Keratinocyte (primary cell): ENCODE results near the gene CFAP46. TPM values are rescaled to one million over a fixed set of nuclear protein-coding genes. Genes with fewer than 3 reads are reported as not detected.

Source experiments
- DNase-seq: peaks from one replicate; pipeline ENCODE4 v3.0.0-alpha.2; 2011; ENCODE audit warnings: low read depth, missing footprints, low spot score
- FAIRE-seq: peaks from 2 replicates; lab custom pipeline; 2011; peaks lifted over from hg19 to GRCh38; lab: Jason Lieb, UNC
- H2AFZ ChIP-seq: 2 replicates; pipeline ENCODE4 v1.6.0; 2012; ENCODE audit warnings: low read length, control low read depth, inconsistent platforms; ENCODE audit not compliant: control insufficient read depth
- H3K27ac ChIP-seq: 2 replicates; pipeline ENCODE4 v1.5.1; 2011; ENCODE audit warnings: low read length; ENCODE audit not compliant: control insufficient read depth, insufficient read depth
- H3K27me3 ChIP-seq: 3 replicates; pipeline ENCODE4 v1.6.0; 2011; ENCODE audit warnings: low read length; ENCODE audit not compliant: control insufficient read depth, insufficient read depth; ENCODE audit errors: extremely low read depth
- H3K36me3 ChIP-seq, 2 experiments: 2 replicates in 1 of 2; 3 replicates in 1 of 2; pipeline ENCODE4 v1.5.1; 2011; ENCODE audit warnings: low read length in 2 of 2, mild to moderate bottlenecking in 1 of 2; ENCODE audit not compliant: control insufficient read depth in 2 of 2, insufficient read depth in 2 of 2; ENCODE audit errors: extremely low read depth in 1 of 2
- H3K4me1 ChIP-seq: 3 replicates; pipeline ENCODE4 v1.5.1; 2011; ENCODE audit warnings: low read length; ENCODE audit not compliant: control insufficient read depth, insufficient read depth; ENCODE audit errors: extremely low read depth
- H3K4me2 ChIP-seq: 3 replicates; pipeline ENCODE4 v1.6.0; 2011; ENCODE audit warnings: low read depth, low read length; ENCODE audit not compliant: control insufficient read depth, insufficient read depth; ENCODE audit errors: extremely low read depth
- H3K4me3 ChIP-seq, 3 experiments: fragments of 200-600 bp in 1 of 3; sonication (generic) in 1 of 3; 2 replicates in 2 of 3; 3 replicates in 1 of 3; pipeline ENCODE4 v1.5.1; 2011 to 2016; ENCODE audit warnings: low read length in 3 of 3, mild to moderate bottlenecking in 3 of 3, control low read depth in 2 of 3, inconsistent platforms in 1 of 3, low read depth in 1 of 3, mixed read lengths in 1 of 3, mixed run types in 1 of 3, moderate library complexity in 1 of 3; ENCODE audit not compliant: control insufficient read depth in 2 of 3, insufficient read depth in 2 of 3; ENCODE audit errors: extremely low read depth in 1 of 3
- H3K79me2 ChIP-seq: 2 replicates; pipeline ENCODE4 v1.6.0; 2012; ENCODE audit warnings: low read length; ENCODE audit not compliant: control insufficient read depth, insufficient read depth
- H3K9ac ChIP-seq: 3 replicates; pipeline ENCODE4 v1.6.0; 2011; ENCODE audit warnings: low read length; ENCODE audit not compliant: control insufficient read depth, insufficient read depth; ENCODE audit errors: extremely low read depth
- H3K9me1 ChIP-seq: 3 replicates; pipeline ENCODE4 v1.6.0; 2011; ENCODE audit warnings: low read length; ENCODE audit not compliant: control insufficient read depth, insufficient read depth; ENCODE audit errors: extremely low read depth
- H3K9me3 ChIP-seq: 2 replicates; pipeline ENCODE4 v1.5.1; 2012; ENCODE audit warnings: low read depth, low read length; ENCODE audit not compliant: control insufficient read depth
- H4K20me1 ChIP-seq: 3 replicates; pipeline ENCODE4 v1.6.0; 2011; ENCODE audit warnings: low read length; ENCODE audit not compliant: control insufficient read depth, insufficient read depth; ENCODE audit errors: extremely low read depth
- CTCF ChIP-seq, 3 experiments: IDR thresholded peaks in 1 of 3; conservative IDR thresholded peaks in 1 of 3; optimal IDR thresholded peaks in 1 of 3; 2 replicates in 2 of 3; 3 replicates in 1 of 3; pipeline versions ENCODE3 to v1.5.1; 2011; ENCODE audit warnings: low read length in 3 of 3, mild to moderate bottlenecking in 3 of 3, moderate library complexity in 2 of 3, control low read depth in 1 of 3, inconsistent platforms in 1 of 3; ENCODE audit not compliant: insufficient read depth in 2 of 3; ENCODE audit errors: extremely low read depth in 1 of 3
- EZH2 ChIP-seq: IDR thresholded peaks from one replicate; pipeline ENCODE4 v1.6.1; 2012; ENCODE audit warnings: inconsistent platforms, mild to moderate bottlenecking, low read length, moderate library complexity
- dilution Hi-C: fragments of 300-500 bp; cut with MboI; formaldehyde crosslinking; loops from one replicate; pipeline ENCODE4 v1.7.0; 2020; ENCODE audit warnings: low sequenced_read_pairs; ENCODE audit not compliant: extremely low pct_ligation_motif_present
- polyA plus RNA-seq, 5 experiments: library from polyadenylated mRNA; depleted of rRNA in 3 of 5; stranded (reverse) in 3 of 5; stranded (forward) in 1 of 5; unstranded in 1 of 5; fragments of >200 nt; gene quantifications; 1 replicate in 1 of 5; 2 replicates in 3 of 5; 3 replicates in 1 of 5; pipeline versions ENCODE4 v1.2.1 to v1.2.3, GENCODE V29; 2011 to 2012; ENCODE audit warnings: missing spikeins in 2 of 5, low read depth in 1 of 5, low replicate concordance in 1 of 5

CFAP46 gene
- polyA plus RNA-seq, 1 donor (not counting 4 experiments of a cell fraction or from before 2014, with no cell fraction given) = 1.00 TPM

- DNase-seq (no peak), FAIRE-seq (no peak)
- Histone ChIP-seq H3K9me3 (no peaks in the 10 kb centered on the region), H3K27ac (no peak overlapping the region), H4K20me1 (no peaks in the 10 kb centered on the region), H3K4me1 (no peaks in the 10 kb centered on the region), H3K9me1 (no peaks in the 10 kb centered on the region), H3K9ac (no peak overlapping the region), H3K4me2 (no peak overlapping the region), H3K36me3 (no peaks in the 10 kb centered on the region), H3K79me2 (no peaks in the 10 kb centered on the region), H3K4me3 (no peak overlapping the region), H3K27me3 (no peaks in the 10 kb centered on the region), H2AFZ (no peak overlapping the region)
- dilution Hi-C loops = no loop called here
- no peak for TF ChIP-seq CTCF (optimal IDR thresholded peaks at IDR 0.05 in 1 of 3, IDR thresholded peaks at IDR 0.05 in 1 of 3, conservative IDR thresholded peaks at IDR 0.05 in 1 of 3; ENCODE audit: extremely low read depth in 1 of 3, insufficient read depth in 2 of 3, low read length in 3 of 3)
- TF ChIP-seq EZH2 = no peak
Measured at GRCh38 chr10:132808383-132809231, 133.8 kb downstream of the CFAP46 start.

- H3K4me3 ChIP-seq = no peak overlapping the region
- no peaks in the 10 kb centered on the region for H3K27me3 ChIP-seq
- no peak overlapping the region for H3K4me2 ChIP-seq
- no peak overlapping the region for H3K9ac ChIP-seq
- H4K20me1 ChIP-seq = no peaks in the 10 kb centered on the region
- no peak overlapping the region for H2AFZ ChIP-seq
- H3K79me2 ChIP-seq = no peaks in the 10 kb centered on the region
- H3K4me1 ChIP-seq = no peaks in the 10 kb centered on the region
- dilution Hi-C loops = no loop called here
- no peak for TF ChIP-seq CTCF (optimal IDR thresholded peaks at IDR 0.05 in 1 of 3, IDR thresholded peaks at IDR 0.05 in 1 of 3, conservative IDR thresholded peaks at IDR 0.05 in 1 of 3; ENCODE audit: extremely low read depth in 1 of 3, insufficient read depth in 2 of 3, low read length in 3 of 3)
- TF ChIP-seq EZH2 = no peak
- no peaks in the 10 kb centered on the region for H3K9me1 ChIP-seq
- no peaks in the 10 kb centered on the region for H3K9me3 ChIP-seq
- FAIRE-seq (no peak), DNase-seq (no peak)
- no peaks in the 10 kb centered on the region for H3K36me3 ChIP-seq
- no peak overlapping the region for H3K27ac ChIP-seq
Measured at GRCh38 chr10:132807621-132808049, 134.7 kb downstream of the CFAP46 start.
